H9 (cell line): ENCODE data around the gene DGLUCY. TPM values are rescaled to one million over a fixed set of nuclear protein-coding genes. Genes with fewer than 3 reads are reported as not detected.

Source experiments
- DNase-seq: peaks from one replicate; pipeline ENCODE4 v3.0.0-alpha.2; 2017
- H2AFZ ChIP-seq: one replicate; pipeline ENCODE4 v1.6.1; 2013; ENCODE audit warnings: mild to moderate bottlenecking, low read length, control low read depth, moderate library complexity
- H2AK5ac ChIP-seq: 2 replicates; pipeline ENCODE4 v1.6.1; 2013; ENCODE audit warnings: low read length, control low read depth, mixed read lengths; ENCODE audit not compliant: insufficient read length
- H2BK120ac ChIP-seq: one replicate; pipeline ENCODE4 v1.6.1; 2013; ENCODE audit warnings: low read depth, mild to moderate bottlenecking, low read length, control low read depth, inconsistent platforms; ENCODE audit not compliant: poor library complexity, severe bottlenecking
- H2BK12ac ChIP-seq: 2 replicates; pipeline ENCODE4 v1.6.1; 2013; ENCODE audit warnings: low read length, control low read depth, mixed read lengths, low read depth; ENCODE audit not compliant: insufficient read length
- H2BK15ac ChIP-seq: 2 replicates; pipeline ENCODE4 v1.6.1; 2013; ENCODE audit warnings: low read depth, low read length, control low read depth
- H2BK20ac ChIP-seq: one replicate; pipeline ENCODE4 v1.6.1; 2013; ENCODE audit warnings: low read depth, mild to moderate bottlenecking, low read length, control low read depth, inconsistent platforms; ENCODE audit not compliant: poor library complexity, severe bottlenecking
- H2BK5ac ChIP-seq: 2 replicates; pipeline ENCODE4 v1.6.1; 2013; ENCODE audit warnings: low read length, control low read depth, mixed read lengths; ENCODE audit not compliant: insufficient read length
- H3K14ac ChIP-seq: 2 replicates; pipeline ENCODE4 v1.6.1; 2013; ENCODE audit warnings: low read length, control low read depth; ENCODE audit not compliant: insufficient read depth
- H3K18ac ChIP-seq: 2 replicates; pipeline ENCODE4 v1.6.1; 2013; ENCODE audit warnings: low read depth, mild to moderate bottlenecking, mixed read lengths, low read length, control low read depth; ENCODE audit not compliant: insufficient read length
- H3K23ac ChIP-seq: 2 replicates; pipeline ENCODE4 v1.6.1; 2013; ENCODE audit warnings: low read length, control low read depth, mixed read lengths, low read depth; ENCODE audit not compliant: insufficient read length
- H3K23me2 ChIP-seq: 2 replicates; pipeline ENCODE4 v1.6.1; 2013; ENCODE audit warnings: low read depth, mild to moderate bottlenecking, mixed read lengths, low read length, control low read depth; ENCODE audit not compliant: insufficient read length, poor library complexity, severe bottlenecking
- H3K27ac ChIP-seq: 2 replicates; pipeline ENCODE4 v1.5.1; 2013; ENCODE audit warnings: low read length, control low read depth, mixed read lengths, low read depth; ENCODE audit not compliant: insufficient read length
- H3K27me3 ChIP-seq: 2 replicates; pipeline ENCODE4 v1.6.1; 2013; ENCODE audit warnings: low read length, control low read depth, inconsistent platforms; ENCODE audit not compliant: insufficient read depth
- H3K4ac ChIP-seq: 2 replicates; pipeline ENCODE4 v1.6.1; 2013; ENCODE audit warnings: low read depth, mild to moderate bottlenecking, control low read depth, inconsistent platforms, low read length, moderate library complexity
- H3K4me1 ChIP-seq: 2 replicates; pipeline ENCODE4 v1.6.1; 2013; ENCODE audit warnings: low read length, control low read depth, inconsistent platforms; ENCODE audit not compliant: insufficient read depth
- H3K4me2 ChIP-seq: 2 replicates; pipeline ENCODE4 v1.6.1; 2013; ENCODE audit warnings: low read length, control low read depth, mixed read lengths; ENCODE audit not compliant: insufficient read length, insufficient read depth
- H3K56ac ChIP-seq: 2 replicates; pipeline ENCODE4 v1.6.1; 2013; ENCODE audit warnings: low read depth, mild to moderate bottlenecking, mixed read lengths, low read length, control low read depth; ENCODE audit not compliant: insufficient read length
- H3K79me1 ChIP-seq: 2 replicates; pipeline ENCODE4 v1.6.1; 2013; ENCODE audit warnings: low read depth, mild to moderate bottlenecking, moderate library complexity, low read length, control low read depth, inconsistent platforms; ENCODE audit not compliant: insufficient read depth, poor library complexity, severe bottlenecking
- H3K79me2 ChIP-seq: 2 replicates; pipeline ENCODE4 v1.6.1; 2013; ENCODE audit warnings: low read length, control low read depth, inconsistent platforms; ENCODE audit not compliant: insufficient read depth
- H3K9ac ChIP-seq: 2 replicates; pipeline ENCODE4 v1.6.1; 2013; ENCODE audit warnings: low read length, control low read depth, mixed read lengths; ENCODE audit not compliant: insufficient read length; ENCODE audit errors: extremely low read depth
- H3K9me3 ChIP-seq: one replicate; pipeline ENCODE4 v1.6.1; 2013; ENCODE audit warnings: low read depth, low read length, inconsistent platforms; ENCODE audit not compliant: control insufficient read depth
- H3T11ph ChIP-seq: one replicate; pipeline ENCODE4 v1.6.1; 2013; ENCODE audit warnings: mild to moderate bottlenecking, low read length, control low read depth, inconsistent platforms
- H4K20me1 ChIP-seq: one replicate; pipeline ENCODE4 v1.6.1; 2013; ENCODE audit not compliant: control insufficient read depth, insufficient read length, insufficient read depth
- H4K5ac ChIP-seq: 2 replicates; pipeline ENCODE4 v1.6.1; 2013; ENCODE audit warnings: low read depth, mild to moderate bottlenecking, mixed read lengths, low read length, control low read depth; ENCODE audit not compliant: insufficient read length
- H4K8ac ChIP-seq: replicated peaks from 2 replicates; pipeline ENCODE4 v1.6.1; 2013; ENCODE audit warnings: low read length, control low read depth, mixed read lengths, low read depth; ENCODE audit not compliant: insufficient read length
- H4K91ac ChIP-seq: 2 replicates; pipeline ENCODE4 v1.6.1; 2013; ENCODE audit warnings: low read depth, mild to moderate bottlenecking, moderate library complexity, mixed read lengths, low read length, control low read depth; ENCODE audit not compliant: insufficient read length
- H3K27ac Mint-ChIP-seq, 3 experiments: 2 replicates in 2 of 3; 3 replicates in 1 of 3; pipeline ENCODE4 v1.8.0; 2020 to 2021; ENCODE audit warnings: mixed read lengths in 3 of 3, mild to moderate bottlenecking in 1 of 3, moderate library complexity in 1 of 3
- H3K27me3 Mint-ChIP-seq: 2 replicates; pipeline ENCODE4 v1.8.0; 2021; ENCODE audit warnings: low read depth, mild to moderate bottlenecking, moderate library complexity, mixed read lengths
- H3K36me3 Mint-ChIP-seq, 3 experiments: 2 replicates in 2 of 3; 3 replicates in 1 of 3; pipeline ENCODE4 v1.8.0; 2020 to 2021; ENCODE audit warnings: low read depth in 3 of 3, mixed read lengths in 3 of 3; ENCODE audit not compliant: insufficient read depth in 1 of 3
- H3K4me1 Mint-ChIP-seq, 2 experiments: 2 replicates each; pipeline ENCODE4 v1.8.0; 2020; ENCODE audit warnings: mixed read lengths in 2 of 2
- H3K4me3 Mint-ChIP-seq, 2 experiments: 2 replicates in 1 of 2; 3 replicates in 1 of 2; pipeline ENCODE4 v1.8.0; 2020 to 2021; ENCODE audit warnings: mild to moderate bottlenecking in 2 of 2, mixed read lengths in 2 of 2, moderate library complexity in 1 of 2
- H3K9me3 Mint-ChIP-seq, 2 experiments: 2 replicates in 1 of 2; 3 replicates in 1 of 2; pipeline ENCODE4 v1.8.0; 2020; ENCODE audit warnings: mild to moderate bottlenecking in 2 of 2, mixed read lengths in 2 of 2, moderate library complexity in 1 of 2
- CTCF ChIP-seq: fragments of 200-600 bp; sonication (generic); conservative IDR thresholded peaks from 3 replicates; pipeline ENCODE4 v1.8.0; 2021; ENCODE audit warnings: antibody characterized with exemption, mild to moderate bottlenecking
- WGBS: extraction: QIAGEN DNeasy Blood & Tissue Kit; methylation state at CpG from one replicate; pipeline ENCODE4 v1.1.7; 2013; ENCODE audit warnings: missing lambda C conversion rate, low lambda C conversion rate, mixed read lengths; ENCODE audit not compliant: insufficient read length; ENCODE audit errors: extremely low coverage; 5-methylcytosine and 5-hydroxymethylcytosine counted together
- total RNA-seq: library from RNA; stranded (reverse); gene quantifications from 2 replicates; pipeline ENCODE4 v1.2.1, GENCODE V29; 2021

The DGLUCY gene
- total RNA-seq, 1 experiment from 2014 or later = 29.6 TPM

DNA sequence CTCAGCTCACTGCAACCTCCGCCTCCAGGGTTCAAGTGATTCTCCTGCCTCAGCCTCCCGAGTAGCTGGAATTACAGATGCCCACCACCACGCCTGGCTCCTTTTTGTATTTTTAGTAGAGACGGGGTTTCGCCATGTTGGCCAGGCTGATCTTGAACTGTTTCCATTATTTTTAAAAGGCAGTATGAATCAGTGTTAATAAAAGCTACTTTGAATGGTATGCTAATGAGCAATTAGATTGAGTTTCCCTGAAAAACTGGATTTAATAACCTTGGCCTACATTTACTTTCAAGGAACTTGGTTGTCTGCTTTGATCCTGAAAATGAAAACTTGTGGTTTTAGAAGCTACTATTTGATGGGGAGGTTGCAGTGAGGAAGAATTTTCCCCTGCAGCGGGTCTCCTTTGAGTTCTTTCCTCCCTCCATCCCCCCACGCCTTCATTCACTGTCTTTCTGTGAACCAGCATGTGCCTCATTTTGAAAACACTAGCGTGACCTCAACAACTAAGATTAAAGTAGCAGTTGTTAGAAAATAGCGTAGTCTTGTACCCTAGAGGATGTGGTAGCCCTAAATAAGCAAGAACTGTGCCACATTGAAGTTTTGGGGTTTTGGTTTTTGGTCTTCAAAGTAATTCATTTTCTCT lies 35.7 kb upstream of the DGLUCY start:
- H4K8ac ChIP-seq = no peak overlapping the region
- H3K27ac Mint-ChIP-seq = no peak overlapping the region
- no peak overlapping the region for H2BK12ac ChIP-seq
- no peak overlapping the region for H2BK20ac ChIP-seq
- no peak overlapping the region for H3K23ac ChIP-seq
- no peaks in the 10 kb centered on the region for H3K79me2 ChIP-seq
- no peaks in the 10 kb centered on the region for H3K23me2 ChIP-seq
- H3K79me1 ChIP-seq = no peaks in the 10 kb centered on the region
- H3K9me3 Mint-ChIP-seq = no peaks in the 10 kb centered on the region
- no peaks in the 10 kb centered on the region; a peak in 1 of 7 replicates for H3K36me3 Mint-ChIP-seq
- H3T11ph ChIP-seq = no peak overlapping the region
- H4K20me1 ChIP-seq = no peaks in the 10 kb centered on the region
- H2BK120ac ChIP-seq = no peak overlapping the region
- no peak overlapping the region for H3K4me3 Mint-ChIP-seq
- H2AFZ ChIP-seq = peak overlapping the region; percentile 33
- H2AK5ac ChIP-seq = no peak overlapping the region
- no peak overlapping the region for H3K18ac ChIP-seq
- no peak overlapping the region for H4K5ac ChIP-seq
- H2BK5ac ChIP-seq = no peak overlapping the region
- no peak overlapping the region for H3K9ac ChIP-seq
- no peak overlapping the region for H3K4ac ChIP-seq
- H3K27ac ChIP-seq = no peak overlapping the region
- H3K27me3 ChIP-seq = no peaks in the 10 kb centered on the region
- no peak for DNase-seq
- WGBS = no CpG with 5 or more reads among the region's 9 CpGs
- no peak for TF ChIP-seq CTCF
- H3K56ac ChIP-seq = no peak overlapping the region
- H3K14ac ChIP-seq = no peak overlapping the region
- H3K4me1 ChIP-seq = no peaks in the 10 kb centered on the region
- no peak overlapping the region for H3K4me2 ChIP-seq
- no peak overlapping the region for H4K91ac ChIP-seq
- no peaks in the 10 kb centered on the region for H3K27me3 Mint-ChIP-seq
- H3K4me1 Mint-ChIP-seq = peaks cover 4 to 5% of the 10 kb centered on the region in 2 experiments
- no peaks in the 10 kb centered on the region for H3K9me3 ChIP-seq
- no peak overlapping the region for H2BK15ac ChIP-seq
